Hematopoietic multipotent progenitor cell treated with erythropoietin and hydrocortisone succinate and interleukin-3 and kit ligand, for 8 days (in vitro differentiated cells): ENCODE data around the gene RSPH1.

Source experiments
- DNase-seq: peaks from one replicate; pipeline ENCODE4 v3.0.0-alpha.2; 2015

RSPH1 gene

GRCh38 chr21:42461881-42462877, 33.8 kb downstream of the RSPH1 start:
- no peak for DNase-seq

GRCh38 chr21:42461185-42461520, 34.9 kb downstream of the RSPH1 start:
- no peak for DNase-seq

DNA sequence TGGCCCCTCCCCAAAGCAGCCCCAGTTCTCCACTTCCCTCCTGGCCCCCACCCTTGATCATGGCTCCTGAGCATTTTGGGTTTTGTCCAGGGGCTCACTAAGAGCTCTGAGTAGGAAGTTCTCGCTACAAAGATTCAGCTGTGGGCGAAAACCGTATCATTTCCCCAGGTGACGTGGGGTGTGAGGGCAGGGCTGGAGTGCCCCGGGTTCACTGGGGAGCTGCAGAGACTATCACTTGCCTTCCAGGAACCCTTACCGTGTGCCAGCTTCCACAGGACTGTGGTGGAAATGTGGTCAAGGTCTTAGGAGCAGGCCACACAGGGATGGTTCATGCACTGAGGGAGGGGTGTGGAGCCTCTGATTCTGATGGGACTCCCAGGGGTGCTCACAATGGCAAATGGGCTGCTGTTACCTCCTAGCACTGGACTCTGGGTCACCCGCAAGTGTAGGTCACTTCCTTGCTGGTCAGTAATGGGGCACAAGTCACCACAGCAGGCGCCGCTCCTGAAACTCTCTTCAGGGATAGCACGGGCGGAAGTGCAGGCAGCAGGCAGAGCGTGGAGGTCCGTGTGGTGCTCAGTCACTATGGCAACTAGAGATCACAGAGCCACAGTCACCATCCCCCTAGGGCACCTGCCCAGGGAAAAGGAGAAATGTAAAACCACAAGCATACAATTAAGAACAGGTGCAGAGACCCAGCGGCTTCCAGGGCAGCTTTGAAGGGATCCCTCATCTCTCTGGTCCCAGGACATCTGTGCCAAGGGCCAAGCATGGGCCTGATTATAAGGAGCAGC, 35.4 kb downstream of the RSPH1 start:
- DNase-seq: no peak

- no peak for DNase-seq
Observed at GRCh38 chr21:42459546-42460215, 36.3 kb downstream of the RSPH1 start.

DNA sequence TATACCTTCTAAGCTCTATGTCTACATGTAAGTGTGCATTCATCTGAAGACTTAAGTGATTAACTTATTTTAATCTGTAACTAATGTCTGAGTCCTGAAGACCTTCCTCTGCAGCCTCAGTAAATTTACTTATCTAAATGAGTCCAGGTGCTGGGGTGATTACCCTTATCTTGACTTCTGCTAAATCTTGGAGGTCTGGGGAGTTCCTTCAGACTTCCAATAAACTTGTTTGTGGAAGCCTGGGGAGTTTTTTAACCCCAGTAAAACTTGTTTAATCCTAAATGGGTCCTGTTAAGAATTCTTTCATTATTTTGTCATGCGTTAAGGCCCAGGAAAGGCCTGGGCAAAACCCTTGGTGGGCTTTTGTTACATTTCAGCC, 37.0 kb downstream of the RSPH1 start:
- DNase-seq: no peak

DNA sequence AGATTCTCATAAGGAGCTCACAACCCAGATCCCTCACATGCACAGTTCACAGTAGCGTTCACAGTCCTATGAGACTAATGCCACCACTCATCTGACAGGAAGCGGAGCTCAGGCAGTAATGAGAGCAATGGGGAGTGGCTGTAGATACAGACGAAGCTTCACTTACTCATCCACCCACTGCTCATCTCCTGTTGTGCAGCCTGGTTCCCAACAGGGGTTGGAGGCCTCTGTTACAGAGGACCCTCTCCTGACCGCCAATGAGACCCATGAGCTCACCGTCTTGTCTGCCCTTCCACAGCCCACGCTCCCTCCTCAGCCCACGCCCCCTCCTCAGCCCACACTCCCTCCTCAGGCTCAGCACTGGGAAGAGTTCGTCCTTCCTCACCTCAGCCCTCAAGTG, 39.6 kb downstream of the RSPH1 start:
- no peak for DNase-seq

DNA sequence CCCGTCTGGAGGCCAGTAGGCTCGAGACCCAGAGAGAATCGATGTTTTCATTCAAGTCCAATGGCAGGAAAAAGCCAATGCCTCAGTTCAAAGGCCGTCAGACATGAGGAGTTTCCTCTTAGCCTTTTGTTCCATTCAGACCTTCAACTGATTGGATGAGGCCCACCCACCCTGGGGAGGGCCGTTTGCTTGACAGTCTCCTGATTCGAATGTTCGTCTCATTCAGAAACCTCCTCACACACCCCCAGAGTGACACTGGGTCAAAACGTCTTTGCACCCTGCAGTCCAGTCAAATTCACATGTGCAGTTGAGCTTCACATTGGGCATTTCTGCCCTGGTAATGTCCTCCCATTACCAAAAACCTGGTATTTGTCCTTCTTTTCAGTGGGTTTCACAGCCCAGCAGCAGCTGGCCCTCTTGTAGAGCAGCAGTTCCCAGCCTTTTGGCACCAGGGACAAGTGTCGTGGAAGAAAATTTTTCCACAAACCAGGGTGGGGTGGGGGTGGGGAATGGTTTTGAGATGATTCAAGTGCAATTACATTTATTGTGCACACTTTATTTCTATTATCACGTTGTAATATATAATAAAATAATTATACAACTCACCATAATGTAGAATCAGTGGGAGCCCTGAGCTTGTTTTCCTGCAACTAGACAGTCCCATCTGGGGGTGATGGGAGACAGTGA, 40.1 kb downstream of the RSPH1 start:
- no peak for DNase-seq

DNA sequence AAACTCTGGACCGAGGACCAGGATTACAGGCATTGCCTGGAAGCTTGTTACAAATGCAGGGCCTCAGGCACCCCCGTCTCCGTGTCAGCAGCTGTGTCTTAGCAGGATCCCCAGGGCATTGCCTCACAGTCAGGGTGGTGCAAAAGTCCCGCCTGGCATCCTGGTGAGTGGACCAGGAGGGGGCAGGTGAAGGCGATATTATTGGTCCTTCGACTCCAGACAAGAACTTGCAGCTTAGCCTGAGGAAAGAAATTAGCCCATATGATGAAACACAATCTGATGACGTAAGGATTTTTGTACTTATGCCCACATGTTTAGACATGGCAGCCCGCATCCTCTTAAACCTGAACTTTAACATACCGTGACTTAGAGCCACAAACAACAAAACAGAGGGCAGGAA, 40.8 kb downstream of the RSPH1 start:
- DNase-seq: no peak

DNA sequence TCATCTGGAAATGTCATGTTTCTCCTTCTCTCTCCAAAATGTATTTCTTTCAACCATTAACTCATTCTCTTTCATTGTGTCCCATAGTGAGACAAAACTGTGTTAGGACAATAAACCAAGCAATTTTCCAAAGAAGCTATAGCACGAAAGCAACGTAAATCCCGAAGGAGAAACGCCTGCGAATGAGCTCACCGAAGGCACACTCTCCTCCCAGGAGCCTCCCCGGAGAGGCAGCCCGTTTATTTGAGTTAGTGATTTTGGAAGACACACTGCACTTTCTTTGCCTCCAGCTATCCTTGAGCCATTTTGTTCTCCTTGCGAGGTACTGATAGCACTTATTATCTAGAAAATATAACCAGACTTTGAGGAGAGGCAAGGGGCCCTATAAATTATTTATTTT, 41.2 kb downstream of the RSPH1 start:
- DNase-seq: no peak

DNA sequence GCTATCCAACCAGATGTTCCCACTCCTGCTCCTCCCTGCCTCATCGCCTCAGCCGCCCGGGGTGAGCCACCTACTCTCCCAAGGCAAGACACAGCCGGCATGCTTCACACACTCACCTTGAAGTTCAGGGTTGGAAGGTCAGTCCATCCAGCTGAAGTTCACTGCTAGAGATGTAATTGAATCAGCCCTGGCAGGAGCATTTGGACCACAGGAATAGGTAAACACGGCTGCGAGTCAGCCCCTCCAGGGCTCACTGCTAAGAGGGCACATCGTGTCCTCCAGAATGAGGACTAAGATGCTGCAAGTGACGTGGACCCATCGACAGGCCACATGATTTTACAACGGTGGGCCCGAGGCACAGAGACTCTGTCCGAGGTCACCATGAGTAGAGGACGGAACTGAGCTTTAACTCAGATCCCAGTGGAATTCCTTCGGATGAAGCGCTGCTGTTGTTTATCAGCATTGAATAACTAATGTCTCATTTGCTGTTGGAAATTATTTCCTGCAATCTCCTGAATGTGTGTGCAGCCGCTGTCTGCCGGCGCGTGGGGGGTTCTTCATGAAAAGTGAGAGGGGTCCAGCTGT, 41.9 kb downstream of the RSPH1 start:
- no peak for DNase-seq

DNA sequence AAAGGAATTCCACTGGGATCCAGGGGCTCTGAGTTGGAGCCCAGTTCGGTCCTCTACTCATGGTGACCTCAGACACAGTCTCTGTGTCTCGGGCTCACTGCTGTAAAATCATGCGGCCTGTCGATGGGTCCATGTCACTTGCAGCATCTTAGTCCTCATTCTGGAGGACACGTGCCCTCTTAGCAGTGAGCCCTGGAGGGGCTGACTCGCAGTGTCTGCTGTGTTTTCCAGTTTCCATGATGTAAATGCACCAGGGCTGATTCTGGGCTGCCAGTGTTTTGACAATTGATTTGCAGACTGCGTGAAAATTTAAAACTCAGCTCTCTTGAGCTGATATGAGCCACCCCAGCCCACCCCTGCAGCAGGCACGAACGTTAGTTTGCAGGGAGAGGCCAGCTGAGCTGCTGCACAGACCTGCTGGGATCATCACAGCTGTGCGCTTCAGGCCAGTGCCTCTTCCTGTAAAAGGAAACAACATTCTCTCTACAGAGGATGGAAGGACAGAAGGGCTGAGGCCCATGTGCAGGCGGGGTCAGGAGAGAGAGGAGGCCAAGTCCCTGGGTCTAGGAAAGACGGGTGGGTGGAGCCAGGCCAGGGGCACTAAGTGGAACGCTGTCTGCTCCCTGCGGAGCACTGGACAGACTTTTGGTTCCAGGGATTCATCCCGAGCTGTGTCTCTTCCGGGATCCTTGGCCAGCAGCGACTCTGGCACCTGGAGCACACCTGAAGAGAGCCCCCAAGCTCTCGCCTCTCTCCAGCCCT, 42.6 kb downstream of the RSPH1 start:
- DNase-seq: no peak

DNA sequence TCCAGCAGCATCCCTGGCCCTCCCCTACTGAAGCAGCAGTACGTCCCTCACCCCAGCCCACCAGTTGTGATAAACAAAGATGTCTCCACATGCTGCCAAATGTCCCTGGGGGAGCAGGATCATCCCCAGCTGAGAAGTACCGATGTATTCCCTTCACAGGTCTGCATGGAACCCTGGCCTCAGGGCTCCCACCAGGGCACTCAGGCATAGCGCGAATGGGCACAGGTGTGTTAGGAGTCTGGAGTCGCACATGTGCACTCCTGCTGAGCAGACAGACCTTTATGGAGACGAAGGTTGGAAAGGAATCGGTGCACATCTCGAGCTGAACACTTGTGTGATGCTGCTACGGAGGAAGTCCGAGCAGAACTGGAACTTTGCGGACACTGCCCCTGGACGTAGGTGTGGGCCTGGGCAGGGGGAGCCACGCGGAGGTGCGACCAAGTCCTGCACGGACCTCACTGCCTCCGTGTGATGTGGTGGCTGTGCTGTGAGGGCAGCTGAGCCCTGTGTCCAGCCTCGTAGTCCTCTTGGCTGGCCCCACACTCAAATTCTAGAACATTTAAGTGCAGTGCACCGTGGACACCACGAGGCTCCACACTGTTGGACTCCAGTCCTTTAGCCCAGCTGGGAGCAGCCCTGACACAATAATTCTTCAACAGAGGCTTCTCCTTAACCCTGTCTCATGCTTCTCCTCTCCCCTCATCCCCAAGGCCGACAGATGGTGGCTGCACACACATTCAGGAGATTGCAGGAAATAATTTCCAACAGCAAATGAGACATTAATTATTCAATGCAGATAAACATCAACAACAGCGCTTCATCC, 43.4 kb downstream of the RSPH1 start:
- DNase-seq: no peak

- no peak for DNase-seq
Observed at GRCh38 chr21:42451941-42452340, 44.1 kb downstream of the RSPH1 start.

DNA sequence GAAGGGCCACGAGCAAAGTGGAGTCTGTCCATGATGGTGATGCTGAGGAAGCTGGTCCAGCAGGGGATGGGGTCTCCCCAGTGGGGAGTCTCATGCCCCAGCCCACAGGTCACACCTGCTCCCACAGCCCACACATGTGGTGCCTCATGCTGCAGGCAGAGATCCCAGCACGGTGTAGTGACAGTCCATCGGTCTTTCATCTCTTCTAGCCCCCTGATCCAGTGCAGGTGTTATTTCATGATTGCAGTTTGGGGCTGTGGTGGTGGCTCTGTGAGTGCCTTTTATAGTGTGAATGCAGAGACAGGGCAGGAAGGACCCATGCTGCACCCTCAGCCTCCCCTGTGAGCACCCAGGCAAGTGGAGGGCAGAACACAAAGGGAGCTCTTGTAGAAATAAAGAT, 47.3 kb downstream of the RSPH1 start:
- no peak for DNase-seq

GRCh38 chr21:42447732-42448131, 48.3 kb downstream of the RSPH1 start:
- DNase-seq: no peak

- DNase-seq: no peak
Observed at GRCh38 chr21:42447182-42447581, 48.8 kb downstream of the RSPH1 start.

GRCh38 chr21:42446531-42446930, 49.5 kb downstream of the RSPH1 start:
- DNase-seq: no peak

DNA sequence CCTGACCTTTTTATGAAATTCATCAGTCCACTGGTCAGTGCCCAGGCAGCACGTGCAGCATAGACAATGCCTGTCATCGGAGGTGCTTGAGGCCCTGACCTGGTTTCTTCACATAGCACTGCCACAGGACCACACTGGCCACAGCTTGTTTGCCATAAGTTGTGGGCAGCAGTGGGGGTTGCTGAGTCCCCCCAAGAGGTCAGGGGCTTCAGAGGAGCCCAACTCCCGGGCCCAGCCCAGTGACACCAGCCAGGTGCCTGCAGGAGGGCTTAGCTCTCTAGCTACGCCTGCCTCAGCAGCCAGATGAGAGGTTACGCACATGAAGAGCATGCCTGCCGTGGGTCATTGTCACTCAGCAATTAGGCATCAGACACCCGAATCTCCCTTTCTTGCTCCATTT, 50.7 kb downstream of the RSPH1 start:
- DNase-seq: no peak

DNA sequence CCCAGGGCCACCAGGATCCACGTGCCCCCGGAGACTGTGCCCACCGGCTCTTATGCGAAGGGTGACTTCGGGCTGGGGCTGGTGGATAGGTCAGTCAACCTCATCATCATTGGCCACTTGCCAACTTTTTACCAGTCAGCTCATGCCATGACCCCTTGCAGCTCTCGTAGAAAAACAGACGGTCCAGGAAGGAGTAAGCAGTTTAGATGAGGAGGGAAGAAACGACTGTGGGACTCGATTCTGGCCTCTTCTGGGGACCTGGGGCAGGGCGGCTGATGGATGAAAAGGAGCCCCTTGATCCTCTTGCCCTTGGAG, 51.3 kb downstream of the RSPH1 start:
- no peak for DNase-seq

DNA sequence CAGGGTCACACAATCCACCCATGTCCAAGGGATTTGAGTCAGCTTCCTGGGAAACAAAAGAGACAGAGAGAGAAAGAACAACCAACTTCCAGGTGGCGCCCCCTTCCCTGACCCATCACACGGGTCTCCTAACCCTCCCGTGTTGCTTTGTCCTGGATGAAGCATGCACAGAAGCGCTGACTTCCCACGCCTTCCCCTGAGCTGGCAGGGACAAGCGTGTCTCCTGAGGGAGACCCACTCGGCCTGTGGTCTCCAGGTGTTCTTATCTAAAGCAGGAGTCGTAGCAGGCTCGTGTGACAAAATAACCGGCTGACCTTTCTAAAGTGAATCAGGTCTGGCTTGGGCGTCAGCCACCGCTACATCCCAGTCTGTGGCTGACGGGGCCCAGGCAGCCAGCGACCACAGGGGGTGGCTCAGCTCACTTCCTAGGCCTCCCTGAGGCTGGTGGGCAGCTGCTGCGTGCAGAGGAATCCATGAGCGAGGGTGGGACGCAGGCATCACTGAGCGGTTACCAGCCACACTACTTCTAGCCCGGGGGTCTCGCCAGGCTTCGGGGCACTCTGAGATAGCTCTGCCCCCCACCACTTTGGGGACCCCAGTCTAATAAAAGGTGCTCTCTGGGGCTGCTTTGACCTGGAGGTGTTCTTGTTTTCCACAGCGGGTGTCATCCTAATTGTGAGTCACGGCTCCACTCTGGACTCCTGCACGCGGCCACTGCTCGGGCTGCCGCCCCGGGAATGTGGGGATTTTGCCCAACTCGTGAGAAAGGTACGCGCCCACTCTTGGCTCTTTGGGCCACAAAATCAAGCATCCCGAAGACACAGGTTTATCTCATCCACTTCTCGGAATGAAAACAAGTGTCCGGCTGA, 51.9 kb downstream of the RSPH1 start:
- DNase-seq: no peak
